Measurements from ENCODE around the gene SCML2.

DNA sequence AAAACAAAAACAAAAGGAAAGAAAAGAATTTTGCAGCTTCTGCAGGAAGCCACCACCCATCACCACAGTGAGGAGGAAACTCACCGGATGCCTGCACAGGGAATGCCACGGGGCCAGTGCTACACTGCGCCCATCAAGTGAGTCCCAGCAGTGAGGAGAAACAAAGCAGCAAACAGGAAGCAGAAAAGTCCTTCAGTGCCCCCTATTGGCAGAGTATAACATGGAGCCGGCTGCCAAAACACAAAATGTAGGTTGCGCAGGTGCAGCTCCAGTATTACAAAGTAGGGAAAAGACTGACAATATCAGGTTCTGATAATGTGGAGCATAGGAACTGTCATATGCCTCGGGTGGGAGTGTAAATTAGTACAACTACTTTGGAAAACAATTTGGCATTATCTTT is 23.3 kb upstream of the SCML2 start:
- TF ChIP-seq, protein P1, sequence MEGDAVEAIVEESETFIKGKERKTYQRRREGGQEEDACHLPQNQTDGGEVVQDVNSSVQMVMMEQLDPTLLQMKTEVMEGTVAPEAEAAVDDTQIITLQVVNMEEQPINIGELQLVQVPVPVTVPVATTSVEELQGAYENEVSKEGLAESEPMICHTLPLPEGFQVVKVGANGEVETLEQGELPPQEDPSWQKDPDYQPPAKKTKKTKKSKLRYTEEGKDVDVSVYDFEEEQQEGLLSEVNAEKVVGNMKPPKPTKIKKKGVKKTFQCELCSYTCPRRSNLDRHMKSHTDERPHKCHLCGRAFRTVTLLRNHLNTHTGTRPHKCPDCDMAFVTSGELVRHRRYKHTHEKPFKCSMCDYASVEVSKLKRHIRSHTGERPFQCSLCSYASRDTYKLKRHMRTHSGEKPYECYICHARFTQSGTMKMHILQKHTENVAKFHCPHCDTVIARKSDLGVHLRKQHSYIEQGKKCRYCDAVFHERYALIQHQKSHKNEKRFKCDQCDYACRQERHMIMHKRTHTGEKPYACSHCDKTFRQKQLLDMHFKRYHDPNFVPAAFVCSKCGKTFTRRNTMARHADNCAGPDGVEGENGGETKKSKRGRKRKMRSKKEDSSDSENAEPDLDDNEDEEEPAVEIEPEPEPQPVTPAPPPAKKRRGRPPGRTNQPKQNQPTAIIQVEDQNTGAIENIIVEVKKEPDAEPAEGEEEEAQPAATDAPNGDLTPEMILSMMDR (IDR thresholded peaks at IDR 0.05) = peak in 5 of 6 experiments; percentile 17 to 52 (median 47)
- no peak for TF ChIP-seq POLR2A (IDR thresholded peaks at IDR 0.05)
